HCT116 (cell line): ENCODE measurements around the gene KRTAP12-3. TPM values are rescaled to one million over a fixed set of nuclear protein-coding genes. Genes with fewer than 3 reads are reported as not detected.

Experiments
- ATAC-seq: fragments of 200-7000 bp; cut with Tn5 transposase; 2 replicates; pipeline ENCODE4 v1.9.1; 2020; ENCODE audit warnings: mild to moderate bottlenecking, moderate library complexity
- BruUV-seq: library from RNA; stranded (reverse); fragments of 400-500 nt; replicated peaks from 2 replicates; lab custom pipeline; 2021; lab: Mats Ljungman, UMichigan
- CTCF ChIA-PET: fragments of 300-600 bp; sonication (Branson Sonifier 250); formaldehyde crosslinking; loops from one replicate; lab custom pipeline; 2021; ENCODE audit warnings: antibody characterized with exemption; lab: Charles Lee
- POLR2A ChIA-PET: fragments of 300-600, 350-600 bp; sonication (Branson Sonifier 250); formaldehyde crosslinking; loops from one replicate; lab custom pipeline; 2021; ENCODE audit warnings: antibody characterized with exemption; lab: Charles Lee
- RAD21 ChIA-PET, 2 experiments: fragments of 300-600 bp; sonication (Branson Sonifier 250); formaldehyde crosslinking; loops; one replicate each; lab custom pipeline; 2023; ENCODE audit warnings: low total read pairs in 2 of 2; ENCODE audit not compliant: uncharacterized antibody in 2 of 2, unreplicated experiment in 2 of 2, low non-redundant PET in 1 of 2; lab: Charles Lee
- DNase-seq: peaks from one replicate; pipeline ENCODE4 v3.0.0-alpha.2; 2010; ENCODE audit warnings: low read depth, low spot score
- H2AFZ ChIP-seq: fragments of 200-600 bp; shearing (Covaris generic), sonication (generic); 2 replicates; pipeline ENCODE4 v1.6.1; 2017; ENCODE audit warnings: low read depth, mixed run types, mixed read lengths, antibody characterized with exemption, low read length; ENCODE audit not compliant: poor library complexity, severe bottlenecking
- H3K27ac ChIP-seq: 2 replicates; pipeline ENCODE4 v1.5.1; 2012; ENCODE audit warnings: low read depth, low read length
- H3K27me3 ChIP-seq: fragments of 200-600 bp; sonication (generic); 2 replicates; pipeline ENCODE4 v1.6.1; 2016; ENCODE audit warnings: mixed run types, low read length, mixed read lengths; ENCODE audit not compliant: insufficient read depth
- H3K36me3 ChIP-seq, 2 experiments: fragments of 200-500 bp in 1 of 2; fragments of 200-600 bp in 1 of 2; sonication (Bioruptor generic) in 1 of 2; sonication (generic) in 1 of 2; 2 replicates each; pipeline versions ENCODE4 v1.5.1 to v1.6.1; 2014 to 2016; ENCODE audit warnings: low read length in 2 of 2, inconsistent platforms in 1 of 2, mixed read lengths in 1 of 2, mixed run types in 1 of 2; ENCODE audit not compliant: insufficient read depth in 2 of 2, control insufficient read depth in 1 of 2
- H3K4me1 ChIP-seq, 2 experiments: fragments of 200-600 bp in 1 of 2; sonication (generic) in 1 of 2; 2 replicates each; pipeline versions ENCODE4 v1.5.1 to v1.6.1; 2012 to 2017; ENCODE audit warnings: low read length in 2 of 2, inconsistent platforms in 1 of 2, mild to moderate bottlenecking in 1 of 2, mixed read lengths in 1 of 2, mixed run types in 1 of 2, moderate library complexity in 1 of 2; ENCODE audit not compliant: insufficient read depth in 2 of 2, control insufficient read depth in 1 of 2
- H3K4me2 ChIP-seq: fragments of 200-600 bp; sonication (generic); 2 replicates; pipeline ENCODE4 v1.6.1; 2017; ENCODE audit warnings: mixed run types, low read length, mixed read lengths
- H3K4me3 ChIP-seq, 2 experiments: fragments of 200-600 bp in 1 of 2; sonication (generic) in 1 of 2; replicated peaks in 1 of 2; 2 replicates each; pipeline ENCODE4 v1.5.1; 2011 to 2016; ENCODE audit warnings: low read length in 2 of 2, control low read depth in 1 of 2, low read depth in 1 of 2, mild to moderate bottlenecking in 1 of 2, mixed read lengths in 1 of 2, mixed run types in 1 of 2
- H3K79me2 ChIP-seq: fragments of 200-600 bp; sonication (generic); 2 replicates; pipeline ENCODE4 v1.6.1; 2017; ENCODE audit warnings: mild to moderate bottlenecking, mixed run types, low read length, moderate library complexity, mixed read lengths; ENCODE audit not compliant: insufficient read depth
- H3K9ac ChIP-seq: fragments of 200-600 bp; sonication (generic); 2 replicates; pipeline ENCODE4 v1.6.1; 2016; ENCODE audit warnings: low read length, mixed read lengths
- H3K9me2 ChIP-seq: fragments of 200-600 bp; sonication (generic), shearing (Covaris generic); 2 replicates; pipeline ENCODE4 v1.6.1; 2017; ENCODE audit warnings: mixed run types, mild to moderate bottlenecking, moderate library complexity; ENCODE audit not compliant: insufficient read depth
- H3K9me3 ChIP-seq, 2 experiments: fragments of 200-500 bp in 1 of 2; fragments of 200-600 bp in 1 of 2; sonication (Bioruptor generic) in 1 of 2; sonication (generic) in 1 of 2; 2 replicates each; pipeline ENCODE4 v1.6.1; 2014 to 2017; ENCODE audit warnings: low read length in 2 of 2, mixed read lengths in 2 of 2, inconsistent platforms in 1 of 2, low read depth in 1 of 2, mild to moderate bottlenecking in 1 of 2, mixed run types in 1 of 2, moderate library complexity in 1 of 2; ENCODE audit not compliant: control insufficient read depth in 1 of 2, insufficient read depth in 1 of 2
- H4K20me1 ChIP-seq: fragments of 200-600 bp; sonication (generic), shearing (Covaris generic); 2 replicates; pipeline ENCODE4 v1.6.1; 2017; ENCODE audit warnings: mixed run types, mild to moderate bottlenecking, moderate library complexity; ENCODE audit not compliant: insufficient read depth
- CEBPB ChIP-seq: IDR thresholded peaks from 2 replicates; pipeline ENCODE4 v1.6.1; 2012; ENCODE audit warnings: low read depth
- ELF1 ChIP-seq: IDR thresholded peaks from 2 replicates; pipeline ENCODE4 v1.6.1; 2012; ENCODE audit warnings: low read depth, borderline replicate concordance
- EZH2 ChIP-seq: fragments of 200-600 bp; sonication (generic); IDR thresholded peaks from 2 replicates; pipeline ENCODE4 v1.6.1; 2017; ENCODE audit warnings: antibody characterized with exemption, mixed run types
- FOSL1 ChIP-seq: IDR thresholded peaks from 2 replicates; pipeline ENCODE4 v1.6.1; 2012; ENCODE audit warnings: low read depth
- JUND ChIP-seq: IDR thresholded peaks from 2 replicates; pipeline ENCODE4 v1.6.1; 2012
- MAX ChIP-seq: IDR thresholded peaks from 2 replicates; pipeline ENCODE4 v1.6.1; 2012
- POLR2AphosphoS5 ChIP-seq: IDR thresholded peaks from 2 replicates; pipeline ENCODE4 v1.6.1; 2011; ENCODE audit warnings: mild to moderate bottlenecking, low read depth, low read length, moderate library complexity
- SIN3A ChIP-seq: IDR thresholded peaks from 2 replicates; pipeline ENCODE4 v1.6.1; 2012; ENCODE audit warnings: low read depth
- SP1 ChIP-seq: IDR thresholded peaks from 2 replicates; pipeline ENCODE4 v1.6.1; 2012; ENCODE audit warnings: low read depth
- SRF ChIP-seq: IDR thresholded peaks from 2 replicates; pipeline ENCODE4 v1.6.1; 2012; ENCODE audit warnings: low read depth
- YY1 ChIP-seq: IDR thresholded peaks from 2 replicates; pipeline ENCODE4 v1.6.1; 2011; ENCODE audit warnings: low read length, low read depth, moderate library complexity, mild to moderate bottlenecking; ENCODE audit not compliant: insufficient replicate concordance; ENCODE audit errors: extremely low read depth
- ZFX ChIP-seq: fragments of 450-650 bp; IDR thresholded peaks from 2 replicates; pipeline ENCODE4 v1.6.1; 2017
- intact Hi-C: fragments of 100-400 bp; cut with micrococcal nuclease; formaldehyde crosslinking; loops from 2 replicates; pipeline ENCODE4 v1.10.0; 2022
- total RNA-seq: library from RNA; stranded (reverse); gene quantifications from one replicate; pipeline ENCODE4 v1.2.1, GENCODE V29; 2021; ENCODE audit not compliant: unreplicated experiment
- TF ChIP-seq, protein P1 (sequence below): IDR thresholded peaks from 2 replicates; pipeline ENCODE4 v1.6.1; 2012
- TF ChIP-seq, protein P2 (sequence below): IDR thresholded peaks from 2 replicates; pipeline ENCODE4 v1.6.1; 2011; ENCODE audit warnings: mild to moderate bottlenecking, low read length, moderate library complexity; ENCODE audit not compliant: insufficient replicate concordance; ENCODE audit errors: extremely low read depth
- TF ChIP-seq, protein P3 (sequence below), 3 experiments: fragments of 200-600 bp in 1 of 3; sonication (generic) in 1 of 3; IDR thresholded peaks in 2 of 3; conservative IDR thresholded peaks in 1 of 3; 2 replicates each; pipeline ENCODE4 v1.5.1; 2012 to 2017; ENCODE audit warnings: low read depth in 2 of 3, low read length in 2 of 3, antibody characterized with exemption in 1 of 3, borderline replicate concordance in 1 of 3, control low read depth in 1 of 3, mild to moderate bottlenecking in 1 of 3, mixed read lengths in 1 of 3, mixed run types in 1 of 3, moderate library complexity in 1 of 3; ENCODE audit not compliant: insufficient read depth in 1 of 3

The KRTAP12-3 gene
- total RNA-seq, 1 experiment from 2014 or later = not detected

DNA sequence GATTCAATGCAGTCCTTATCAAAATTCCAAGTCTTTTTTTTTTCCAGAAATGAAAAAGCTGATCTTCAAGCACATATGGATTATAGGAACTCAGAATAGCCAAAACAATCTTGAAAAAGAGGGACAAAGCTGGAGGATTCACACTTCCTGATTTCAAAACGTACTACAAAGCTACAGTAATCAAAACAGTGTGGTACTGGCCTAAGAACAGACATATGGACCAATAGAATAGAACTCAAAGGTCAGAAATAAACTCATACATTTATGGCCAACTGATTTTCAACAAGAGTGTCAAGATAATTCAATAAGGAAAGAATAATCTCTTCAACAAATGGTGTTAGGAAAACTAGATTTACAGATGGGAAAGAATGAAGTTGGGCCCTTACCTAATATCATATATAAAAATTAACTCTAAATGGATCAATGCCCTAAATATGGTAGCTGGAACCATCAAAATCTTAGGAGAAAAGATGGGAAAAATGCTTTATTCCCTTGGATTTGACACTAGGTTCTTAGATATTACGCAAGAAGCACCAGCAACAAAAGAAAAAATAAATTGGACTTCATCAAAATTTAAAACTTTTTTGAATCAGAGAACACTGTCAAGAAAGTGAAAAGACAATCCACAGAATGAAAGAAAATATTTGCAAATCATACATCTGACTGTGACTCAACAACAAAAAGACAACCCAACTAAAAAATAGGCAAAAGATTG is 35.2 kb downstream of the KRTAP12-3 start:
- ATAC-seq (no peak), DNase-seq (no peak)
- intact Hi-C loops = no loop called here
- Histone ChIP-seq H3K4me3 (no peak overlapping the region), H3K9me3 (peaks cover 4 to 14% of the 10 kb centered on the region in 2 experiments; a peak in 2 of 4 replicates), H3K36me3 (no peaks in the 10 kb centered on the region), H2AFZ (no peak overlapping the region), H3K4me2 (no peak overlapping the region), H3K9ac (no peak overlapping the region), H3K27me3 (no peaks in the 10 kb centered on the region), H3K27ac (no peak overlapping the region), H3K9me2 (no peaks in the 10 kb centered on the region), H3K79me2 (no peaks in the 10 kb centered on the region), H3K4me1 (no peaks in the 10 kb centered on the region), H4K20me1 (no peaks in the 10 kb centered on the region)
- ChIA-PET POLR2A (no interaction called here), CTCF (no interaction called here), RAD21 (no interaction called here)
- BruUV-seq = no TSS peak
- TF ChIP-seq MAX (no peak), YY1 (no peak), SP1 (no peak), SIN3A (no peak), ELF1 (no peak)
- TF ChIP-seq, protein P1, sequence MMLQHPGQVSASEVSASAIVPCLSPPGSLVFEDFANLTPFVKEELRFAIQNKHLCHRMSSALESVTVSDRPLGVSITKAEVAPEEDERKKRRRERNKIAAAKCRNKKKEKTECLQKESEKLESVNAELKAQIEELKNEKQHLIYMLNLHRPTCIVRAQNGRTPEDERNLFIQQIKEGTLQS = no peak

DNA sequence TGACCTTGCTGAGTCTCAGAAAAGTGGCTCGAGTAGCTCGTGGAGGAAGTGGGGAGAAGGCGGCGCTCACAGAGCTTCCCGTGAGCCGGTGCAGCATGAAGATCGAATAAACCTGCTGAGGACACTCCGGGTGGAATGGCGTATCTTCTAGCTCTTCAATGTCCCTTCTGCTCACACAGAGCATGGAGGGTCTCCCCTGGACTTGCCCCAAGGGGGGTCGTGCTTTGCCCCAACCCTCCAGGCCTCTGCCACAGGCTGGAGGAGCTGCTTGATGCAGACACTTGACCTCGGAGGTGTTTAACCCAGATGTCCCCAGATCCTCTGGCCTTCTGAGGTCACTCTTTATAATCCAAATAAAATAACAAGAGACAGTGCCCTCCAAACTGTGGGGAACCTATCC is 37.0 kb downstream of the KRTAP12-3 start:
- no peak overlapping the region for H3K27ac ChIP-seq
- ChIA-PET CTCF (no interaction called here), POLR2A (no interaction called here)

More for the DNA sequence above, 37.0 kb downstream of the KRTAP12-3 start:
- Histone ChIP-seq H2AFZ (no peak overlapping the region), H3K36me3 (no peaks in the 10 kb centered on the region), H3K9ac (no peak overlapping the region), H3K79me2 (no peaks in the 10 kb centered on the region), H3K4me2 (no peak overlapping the region), H3K27me3 (peaks cover 3% of the 10 kb centered on the region; the same call in 1 of the 2 replicates), H4K20me1 (no peaks in the 10 kb centered on the region)
- DNase-seq = no peak
- intact Hi-C loops = no loop called here
- ATAC-seq = no peak
- TF ChIP-seq, protein P2, sequence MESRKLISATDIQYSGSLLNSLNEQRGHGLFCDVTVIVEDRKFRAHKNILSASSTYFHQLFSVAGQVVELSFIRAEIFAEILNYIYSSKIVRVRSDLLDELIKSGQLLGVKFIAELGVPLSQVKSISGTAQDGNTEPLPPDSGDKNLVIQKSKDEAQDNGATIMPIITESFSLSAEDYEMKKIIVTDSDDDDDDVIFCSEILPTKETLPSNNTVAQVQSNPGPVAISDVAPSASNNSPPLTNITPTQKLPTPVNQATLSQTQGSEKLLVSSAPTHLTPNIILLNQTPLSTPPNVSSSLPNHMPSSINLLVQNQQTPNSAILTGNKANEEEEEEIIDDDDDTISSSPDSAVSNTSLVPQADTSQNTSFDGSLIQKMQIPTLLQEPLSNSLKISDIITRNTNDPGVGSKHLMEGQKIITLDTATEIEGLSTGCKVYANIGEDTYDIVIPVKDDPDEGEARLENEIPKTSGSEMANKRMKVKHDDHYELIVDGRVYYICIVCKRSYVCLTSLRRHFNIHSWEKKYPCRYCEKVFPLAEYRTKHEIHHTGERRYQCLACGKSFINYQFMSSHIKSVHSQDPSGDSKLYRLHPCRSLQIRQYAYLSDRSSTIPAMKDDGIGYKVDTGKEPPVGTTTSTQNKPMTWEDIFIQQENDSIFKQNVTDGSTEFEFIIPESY = no peak
- TF ChIP-seq YY1 (no peak), POLR2AphosphoS5 (no peak), JUND (no peak), MAX (no peak), CEBPB (no peak), SRF (no peak), FOSL1 (no peak), ZFX (no peak), EZH2 (no peak)
- TF ChIP-seq, protein P1 = no peak
- TF ChIP-seq, protein P3, sequence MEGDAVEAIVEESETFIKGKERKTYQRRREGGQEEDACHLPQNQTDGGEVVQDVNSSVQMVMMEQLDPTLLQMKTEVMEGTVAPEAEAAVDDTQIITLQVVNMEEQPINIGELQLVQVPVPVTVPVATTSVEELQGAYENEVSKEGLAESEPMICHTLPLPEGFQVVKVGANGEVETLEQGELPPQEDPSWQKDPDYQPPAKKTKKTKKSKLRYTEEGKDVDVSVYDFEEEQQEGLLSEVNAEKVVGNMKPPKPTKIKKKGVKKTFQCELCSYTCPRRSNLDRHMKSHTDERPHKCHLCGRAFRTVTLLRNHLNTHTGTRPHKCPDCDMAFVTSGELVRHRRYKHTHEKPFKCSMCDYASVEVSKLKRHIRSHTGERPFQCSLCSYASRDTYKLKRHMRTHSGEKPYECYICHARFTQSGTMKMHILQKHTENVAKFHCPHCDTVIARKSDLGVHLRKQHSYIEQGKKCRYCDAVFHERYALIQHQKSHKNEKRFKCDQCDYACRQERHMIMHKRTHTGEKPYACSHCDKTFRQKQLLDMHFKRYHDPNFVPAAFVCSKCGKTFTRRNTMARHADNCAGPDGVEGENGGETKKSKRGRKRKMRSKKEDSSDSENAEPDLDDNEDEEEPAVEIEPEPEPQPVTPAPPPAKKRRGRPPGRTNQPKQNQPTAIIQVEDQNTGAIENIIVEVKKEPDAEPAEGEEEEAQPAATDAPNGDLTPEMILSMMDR (IDR thresholded peaks at IDR 0.05 in 2 of 3, conservative IDR thresholded peaks at IDR 0.05 in 1 of 3; ENCODE audit: borderline replicate concordance in 1 of 3, insufficient read depth in 1 of 3, low read depth in 2 of 3, low read length in 2 of 3) = no peak
- TF ChIP-seq, all 23 proteins: peak for 0
- RAD21 ChIA-PET = no interaction called here
- H3K4me1 ChIP-seq = no peaks in the 10 kb centered on the region
- H3K4me3 ChIP-seq = no peak overlapping the region
- H3K9me2 ChIP-seq = no peaks in the 10 kb centered on the region
- no TSS peak for BruUV-seq
- H3K9me3 ChIP-seq = peaks cover 4 to 14% of the 10 kb centered on the region in 2 experiments; a peak in 2 of 4 replicates
